Measurements from ENCODE around the gene UNC13B.

UNC13B gene

GRCh38 chr9:35115680-35116538 is 45.9 kb upstream of the UNC13B start, which contains the start of gene ATOSB:
ATOSB (minus strand) TSS chr9:35115862; CDS start chr9:35108274, 7,588 bp downstream.
- Histone ChIP-seq H3K4me3 (ENCODE audit: severe bottlenecking) (peak within 1 kb of the TSS; percentile 51), H3K9me3 (ENCODE audit: severe bottlenecking) (no peaks in the 10 kb centered on the region), H3K4me1 (ENCODE audit: insufficient read depth, poor library complexity, severe bottlenecking) (peaks cover 15% of the 10 kb centered on the region), H3K27ac (ENCODE audit: poor library complexity, severe bottlenecking) (peak within 1 kb of the TSS; percentile 94), H3K36me3 (ENCODE audit: low read depth) (no peaks in the 10 kb centered on the region), H3K27me3 (ENCODE audit: insufficient read depth, poor library complexity, severe bottlenecking) (no peaks in the 10 kb centered on the region)
- ATAC-seq (ENCODE audit: low read depth) = peak; percentile 55
- TF ChIP-seq CTCF (IDR thresholded peaks at IDR 0.05; ENCODE audit: poor library complexity, severe bottlenecking) = no peak
- peak; percentile 96 for DNase-seq (ENCODE audit: low spot score)

GRCh38 chr9:35116539-35116897 is 45.3 kb upstream of the UNC13B start:
- DNase-seq (ENCODE audit: low spot score) (no peak), ATAC-seq (ENCODE audit: low read depth) (peak; percentile 4)
- Histone ChIP-seq H3K27me3 (ENCODE audit: insufficient read depth, poor library complexity, severe bottlenecking) (no peaks in the 10 kb centered on the region), H3K4me3 (ENCODE audit: severe bottlenecking) (peak overlapping the region; percentile 51), H3K4me1 (ENCODE audit: insufficient read depth, poor library complexity, severe bottlenecking) (peaks cover 15% of the 10 kb centered on the region), H3K36me3 (ENCODE audit: low read depth) (no peaks in the 10 kb centered on the region), H3K27ac (ENCODE audit: poor library complexity, severe bottlenecking) (peak overlapping the region; percentile 94), H3K9me3 (ENCODE audit: severe bottlenecking) (no peaks in the 10 kb centered on the region)
- TF ChIP-seq CTCF (IDR thresholded peaks at IDR 0.05; ENCODE audit: poor library complexity, severe bottlenecking) = no peak

- DNase-seq (ENCODE audit: low spot score) (peak; percentile 91), ATAC-seq (ENCODE audit: low read depth) (peak; percentile 54)
- Histone ChIP-seq H3K27ac (ENCODE audit: poor library complexity, severe bottlenecking) (peak overlapping the region; percentile 94), H3K4me3 (ENCODE audit: severe bottlenecking) (peak overlapping the region; percentile 51), H3K27me3 (ENCODE audit: insufficient read depth, poor library complexity, severe bottlenecking) (no peaks in the 10 kb centered on the region), H3K36me3 (ENCODE audit: low read depth) (no peaks in the 10 kb centered on the region), H3K9me3 (ENCODE audit: severe bottlenecking) (no peaks in the 10 kb centered on the region), H3K4me1 (ENCODE audit: insufficient read depth, poor library complexity, severe bottlenecking) (peaks cover 12% of the 10 kb centered on the region)
- TF ChIP-seq CTCF (IDR thresholded peaks at IDR 0.05; ENCODE audit: poor library complexity, severe bottlenecking) = peak; percentile 96
Measured at GRCh38 chr9:35116898-35117551, 44.8 kb upstream of the UNC13B start.

GRCh38 chr9:35134920-35135319 is 26.9 kb upstream of the UNC13B start:
- DNase-seq (ENCODE audit: low spot score) = no peak
- Histone ChIP-seq H3K36me3 (ENCODE audit: low read depth) (no peaks in the 10 kb centered on the region), H3K9me3 (ENCODE audit: severe bottlenecking) (no peaks in the 10 kb centered on the region), H3K27ac (ENCODE audit: poor library complexity, severe bottlenecking) (no peak overlapping the region), H3K4me3 (ENCODE audit: severe bottlenecking) (no peak overlapping the region), H3K27me3 (ENCODE audit: insufficient read depth, poor library complexity, severe bottlenecking) (no peaks in the 10 kb centered on the region), H3K4me1 (ENCODE audit: insufficient read depth, poor library complexity, severe bottlenecking) (no peaks in the 10 kb centered on the region)
- no peak for TF ChIP-seq CTCF (IDR thresholded peaks at IDR 0.05; ENCODE audit: poor library complexity, severe bottlenecking)
- no peak for ATAC-seq (ENCODE audit: low read depth)
